ENCODE data around the gene PPP2R2C. TPM values are rescaled to one million over a fixed set of nuclear protein-coding genes. Genes with fewer than 3 reads are reported as not detected.

The PPP2R2C gene
- total RNA-seq, 4 donors from 2014 or later: 0.47 to 4.6 (median 1.0) TPM

- H3K36me3 ChIP-seq: no peaks in the 10 kb centered on the region
- 77% methylated on average over 4 of the region's 16 CpGs; no CpG with 5 or more reads in 1 of the 2 donors for WGBS, 2 donors (ENCODE audit: low coverage in 1 of 2)
- TF ChIP-seq CTCF (IDR thresholded peaks at IDR 0.05) (no peak), POLR2AphosphoS5 (IDR thresholded peaks at IDR 0.05) (no peak), EP300 (IDR thresholded peaks at IDR 0.05) (no peak), POLR2A (IDR thresholded peaks at IDR 0.05) (no peak)
Observed at GRCh38 chr4:6346373-6347110, 125.9 kb downstream of the PPP2R2C start.

GRCh38 chr4:6345866-6346265 lies 126.5 kb downstream of the PPP2R2C start:
- Histone ChIP-seq H3K9me3 (peaks cover 0 to 12% (median 0%) of the 10 kb centered on the region in 3 donors), H3K27ac (no peak overlapping the region), H3K36me3 (no peaks in the 10 kb centered on the region), H3K27me3 (peaks cover 50% of the 10 kb centered on the region), H3K4me3 (no peak overlapping the region), H3K4me1 (peaks cover 0 to 6% (median 0%) of the 10 kb centered on the region in 3 donors)
- ATAC-seq: no peak
- TF ChIP-seq POLR2AphosphoS5 (IDR thresholded peaks at IDR 0.05): no peak
- TF ChIP-seq EP300 (IDR thresholded peaks at IDR 0.05): no peak
- no peak for TF ChIP-seq CTCF (IDR thresholded peaks at IDR 0.05)
- TF ChIP-seq POLR2A (IDR thresholded peaks at IDR 0.05): no peak
- 83 to 90% methylated on average over 7 to 12 of the region's 13 CpGs for WGBS, 2 donors (ENCODE audit: low coverage in 1 of 2)

More at GRCh38 chr4:6346373-6347110, 125.9 kb downstream of the PPP2R2C start:
- H3K27me3 ChIP-seq: peaks cover 55% of the 10 kb centered on the region
- H3K27ac ChIP-seq: no peak overlapping the region
- ATAC-seq: peak; percentile 20
- H3K4me3 ChIP-seq: no peak overlapping the region
- peaks cover 0 to 12% (median 0%) of the 10 kb centered on the region in 3 donors for H3K9me3 ChIP-seq
- peaks cover 0 to 6% (median 0%) of the 10 kb centered on the region in 3 donors for H3K4me1 ChIP-seq

GRCh38 chr4:6345096-6345830 lies 127.2 kb downstream of the PPP2R2C start:
- H3K27me3 ChIP-seq: peaks cover 50% of the 10 kb centered on the region
- no peaks in the 10 kb centered on the region for H3K36me3 ChIP-seq
- no peak overlapping the region for H3K4me3 ChIP-seq
- H3K27ac ChIP-seq: no peak overlapping the region
- no peak for ATAC-seq
- 68 to 100% methylated on average over 4 to 13 of the region's 27 CpGs for WGBS, 2 donors (ENCODE audit: low coverage in 1 of 2)
- H3K4me1 ChIP-seq: peaks cover 0 to 6% (median 0%) of the 10 kb centered on the region in 3 donors
- H3K9me3 ChIP-seq: peaks cover 0 to 12% (median 0%) of the 10 kb centered on the region in 3 donors
- TF ChIP-seq EP300 (IDR thresholded peaks at IDR 0.05) (no peak), CTCF (IDR thresholded peaks at IDR 0.05) (no peak), POLR2AphosphoS5 (IDR thresholded peaks at IDR 0.05) (no peak), POLR2A (IDR thresholded peaks at IDR 0.05) (no peak)

- WGBS, 2 donors (ENCODE audit: low coverage in 1 of 2): 58 to 93% methylated on average over 2 to 5 of the region's 11 CpGs
- TF ChIP-seq POLR2A (IDR thresholded peaks at IDR 0.05): no peak
- TF ChIP-seq CTCF (IDR thresholded peaks at IDR 0.05): no peak
- no peak for TF ChIP-seq EP300 (IDR thresholded peaks at IDR 0.05)
- TF ChIP-seq POLR2AphosphoS5 (IDR thresholded peaks at IDR 0.05): no peak
- H3K27ac ChIP-seq: no peak overlapping the region
- peaks cover 0 to 12% (median 0%) of the 10 kb centered on the region in 3 donors for H3K9me3 ChIP-seq
- no peak overlapping the region for H3K4me3 ChIP-seq
- no peak for ATAC-seq
- no peaks in the 10 kb centered on the region for H3K36me3 ChIP-seq
- H3K4me1 ChIP-seq: peaks cover 0 to 6% (median 0%) of the 10 kb centered on the region in 3 donors
- H3K27me3 ChIP-seq: peaks cover 52% of the 10 kb centered on the region
Observed at GRCh38 chr4:6343939-6344408, 128.4 kb downstream of the PPP2R2C start.
